Left ventricle myocardium inferior (tissue), 1 donor: ENCODE data around the gene COPS7B. TPM values are rescaled to one million over a fixed set of nuclear protein-coding genes. Genes with fewer than 3 reads are reported as not detected.
A peak's percentile ranks its signal among the peaks of the same experiment; 100 is the strongest.

Experiments used
- DNase-seq: peaks from one replicate; pipeline ENCODE4 v3.0.0-alpha.2; 2020
- H3K27ac ChIP-seq: fragments of 200-600 bp; replicated peaks from 2 replicates; pipeline ENCODE4 v1.8.0; 2021
- H3K27me3 ChIP-seq: fragments of 200-600 bp; 2 replicates; pipeline ENCODE4 v1.8.0; 2021; ENCODE audit warnings: low read depth
- H3K36me3 ChIP-seq: fragments of 200-600 bp; 2 replicates; pipeline ENCODE4 v1.8.0; 2021
- H3K4me1 ChIP-seq: fragments of 200-600 bp; 2 replicates; pipeline ENCODE4 v1.8.0; 2021
- H3K4me3 ChIP-seq: fragments of 200-600 bp; 2 replicates; pipeline ENCODE4 v1.8.0; 2021; ENCODE audit warnings: mild to moderate bottlenecking, moderate library complexity
- H3K9me3 ChIP-seq: fragments of 200-600 bp; replicated peaks from 2 replicates; pipeline ENCODE4 v1.8.0; 2021
- intact Hi-C: fragments of 100-400 bp; cut with micrococcal nuclease; formaldehyde crosslinking; loops from one replicate; pipeline ENCODE4 v1.11.0; 2022
- total RNA-seq: library from RNA; stranded (reverse); fragmentation: NEBNext Ultra II Directional; extraction: Animal tissue kit (Norgen Biotek cat#: 25700); gene quantifications from one replicate; pipeline ENCODE4 v1.2.1, GENCODE V29; 2021
- TF ChIP-seq, protein P1 (sequence below): fragments of 200-600 bp; IDR thresholded peaks from 2 replicates; pipeline ENCODE4 v1.8.0; 2021; ENCODE audit warnings: antibody characterized with exemption, mild to moderate bottlenecking, borderline replicate concordance
- donor health status: DM: no; HTN: yes; CAD: no; lungs with severe emphysema.

Gene COPS7B
- total RNA-seq, 1 donor from 2014 or later = 21.3 TPM

GRCh38 chr2:231794383-231794782 is 8.1 kb downstream of the COPS7B start:
- Histone ChIP-seq H3K4me1 (peaks cover 24% of the 10 kb centered on the region), H3K27ac (no peak overlapping the region), H3K36me3 (peaks cover 86% of the 10 kb centered on the region), H3K27me3 (no peaks in the 10 kb centered on the region), H3K4me3 (no peak overlapping the region), H3K9me3 (no peaks in the 10 kb centered on the region)
- TF ChIP-seq, protein P1, sequence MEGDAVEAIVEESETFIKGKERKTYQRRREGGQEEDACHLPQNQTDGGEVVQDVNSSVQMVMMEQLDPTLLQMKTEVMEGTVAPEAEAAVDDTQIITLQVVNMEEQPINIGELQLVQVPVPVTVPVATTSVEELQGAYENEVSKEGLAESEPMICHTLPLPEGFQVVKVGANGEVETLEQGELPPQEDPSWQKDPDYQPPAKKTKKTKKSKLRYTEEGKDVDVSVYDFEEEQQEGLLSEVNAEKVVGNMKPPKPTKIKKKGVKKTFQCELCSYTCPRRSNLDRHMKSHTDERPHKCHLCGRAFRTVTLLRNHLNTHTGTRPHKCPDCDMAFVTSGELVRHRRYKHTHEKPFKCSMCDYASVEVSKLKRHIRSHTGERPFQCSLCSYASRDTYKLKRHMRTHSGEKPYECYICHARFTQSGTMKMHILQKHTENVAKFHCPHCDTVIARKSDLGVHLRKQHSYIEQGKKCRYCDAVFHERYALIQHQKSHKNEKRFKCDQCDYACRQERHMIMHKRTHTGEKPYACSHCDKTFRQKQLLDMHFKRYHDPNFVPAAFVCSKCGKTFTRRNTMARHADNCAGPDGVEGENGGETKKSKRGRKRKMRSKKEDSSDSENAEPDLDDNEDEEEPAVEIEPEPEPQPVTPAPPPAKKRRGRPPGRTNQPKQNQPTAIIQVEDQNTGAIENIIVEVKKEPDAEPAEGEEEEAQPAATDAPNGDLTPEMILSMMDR = no peak
- no peak for DNase-seq
- intact Hi-C loops = no loop called here

- TF ChIP-seq, protein P1 = no peak
- Histone ChIP-seq H3K27ac (peak overlapping the region; percentile 12), H3K4me1 (peaks cover 22% of the 10 kb centered on the region), H3K9me3 (no peaks in the 10 kb centered on the region), H3K27me3 (no peaks in the 10 kb centered on the region), H3K4me3 (no peak overlapping the region), H3K36me3 (peaks cover 88% of the 10 kb centered on the region)
- intact Hi-C loops = no loop called here
- no peak for DNase-seq
These were observed 9.5 kb downstream of the COPS7B start for GRCh38 chr2:231795525-231796327.

DNA sequence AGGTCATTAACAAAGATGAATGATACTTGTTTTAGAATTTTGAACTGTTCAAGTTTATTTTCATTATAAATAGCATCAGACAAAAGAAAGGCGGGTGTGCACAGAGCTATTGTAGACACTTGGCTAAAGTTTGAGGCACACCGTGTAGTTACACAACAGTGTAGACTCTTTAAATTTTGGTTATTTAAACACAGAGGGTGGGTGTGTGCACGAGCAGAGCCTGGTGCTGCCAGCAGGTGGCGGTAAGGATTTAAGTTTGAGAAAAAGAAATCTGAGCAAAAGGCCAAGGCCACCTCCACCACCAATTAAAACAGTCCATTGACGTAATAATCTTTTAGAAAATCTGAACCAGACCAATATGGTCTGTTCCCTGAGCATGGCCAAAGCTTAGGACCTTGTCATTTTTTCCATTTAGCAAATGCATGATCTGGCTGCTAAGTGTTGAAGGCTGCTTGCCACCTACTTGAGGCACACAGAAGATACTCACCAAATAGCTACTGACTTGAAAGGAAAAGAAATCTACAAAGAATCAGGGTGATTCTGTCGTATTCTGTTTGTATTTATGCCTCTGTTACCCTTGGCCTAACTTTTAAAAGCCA is 14.3 kb downstream of the COPS7B start:
- DNase-seq = no peak
- TF ChIP-seq, protein P1 = peak; percentile 71
- peaks cover 78% of the 10 kb centered on the region for H3K36me3 ChIP-seq
- intact Hi-C loops = no loop called here
- H3K9me3 ChIP-seq = no peaks in the 10 kb centered on the region
- no peak overlapping the region for H3K27ac ChIP-seq
- peaks cover 16% of the 10 kb centered on the region for H3K4me1 ChIP-seq
- no peak overlapping the region for H3K4me3 ChIP-seq
- no peaks in the 10 kb centered on the region for H3K27me3 ChIP-seq

- no peak for DNase-seq
- TF ChIP-seq, protein P1 = no peak
- peaks cover 72% of the 10 kb centered on the region for H3K36me3 ChIP-seq
These were observed 17.4 kb downstream of the COPS7B start for GRCh38 chr2:231803501-231804138.

DNA sequence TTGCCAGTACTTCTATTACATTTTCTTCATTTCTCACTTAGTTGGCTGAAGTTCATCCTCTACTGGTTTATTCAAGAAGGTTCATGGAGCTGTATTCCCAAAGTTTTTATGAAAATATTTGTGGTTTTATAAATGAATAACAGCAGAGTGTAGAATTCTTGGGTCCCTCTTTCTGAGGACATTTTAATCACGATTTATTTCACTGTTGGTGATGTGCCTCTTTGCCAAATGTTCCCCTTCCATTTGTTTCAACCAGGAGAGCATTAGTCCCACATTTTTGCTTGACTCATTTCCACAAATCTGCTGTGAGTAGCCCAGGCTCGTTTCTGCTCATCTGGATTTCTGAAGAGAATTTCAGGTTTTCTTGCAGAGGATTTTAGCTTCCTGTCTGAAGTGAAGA is 20.8 kb downstream of the COPS7B start:
- Histone ChIP-seq H3K9me3 (no peaks in the 10 kb centered on the region), H3K36me3 (peaks cover 67% of the 10 kb centered on the region), H3K27ac (no peak overlapping the region), H3K4me1 (peaks cover 7% of the 10 kb centered on the region), H3K4me3 (no peak overlapping the region), H3K27me3 (no peaks in the 10 kb centered on the region)
- TF ChIP-seq, protein P1 = no peak
- DNase-seq = no peak
- intact Hi-C loops = no loop called here

More at GRCh38 chr2:231803501-231804138, 17.4 kb downstream of the COPS7B start:
- H3K4me1 ChIP-seq = no peaks in the 10 kb centered on the region
- H3K4me3 ChIP-seq = no peak overlapping the region
- intact Hi-C loops = no loop called here
- no peaks in the 10 kb centered on the region for H3K27me3 ChIP-seq
- H3K9me3 ChIP-seq = no peaks in the 10 kb centered on the region
- no peak overlapping the region for H3K27ac ChIP-seq
